Skeletal muscle satellite cell (primary cell): ENCODE results near the gene SGCE.

Experiments
- H3K27me3 ChIP-seq: 2 replicates; pipeline ENCODE4 v1.7.0; 2013; ENCODE audit warnings: low read length; ENCODE audit not compliant: control insufficient read depth, insufficient read depth
- H3K36me3 ChIP-seq: 2 replicates; pipeline ENCODE4 v1.7.0; 2013; ENCODE audit warnings: mild to moderate bottlenecking, control low read depth, low read length; ENCODE audit not compliant: insufficient read depth
- H3K4me1 ChIP-seq: 2 replicates; pipeline ENCODE4 v1.7.0; 2013; ENCODE audit warnings: low read length; ENCODE audit not compliant: control insufficient read depth, insufficient read depth
- H3K4me2 ChIP-seq: 2 replicates; pipeline ENCODE4 v1.7.0; 2013; ENCODE audit warnings: mild to moderate bottlenecking, low read length
- H3K4me3 ChIP-seq: 2 replicates; pipeline ENCODE4 v1.7.0; 2013; ENCODE audit warnings: low read length
- H3K9ac ChIP-seq: 2 replicates; pipeline ENCODE4 v1.7.0; 2013; ENCODE audit warnings: mild to moderate bottlenecking, low read depth, low read length, moderate library complexity
- H3K9me3 ChIP-seq: replicated peaks from 2 replicates; pipeline ENCODE4 v1.7.0; 2013; ENCODE audit warnings: mild to moderate bottlenecking, control low read depth, low read length

The SGCE gene

DNA sequence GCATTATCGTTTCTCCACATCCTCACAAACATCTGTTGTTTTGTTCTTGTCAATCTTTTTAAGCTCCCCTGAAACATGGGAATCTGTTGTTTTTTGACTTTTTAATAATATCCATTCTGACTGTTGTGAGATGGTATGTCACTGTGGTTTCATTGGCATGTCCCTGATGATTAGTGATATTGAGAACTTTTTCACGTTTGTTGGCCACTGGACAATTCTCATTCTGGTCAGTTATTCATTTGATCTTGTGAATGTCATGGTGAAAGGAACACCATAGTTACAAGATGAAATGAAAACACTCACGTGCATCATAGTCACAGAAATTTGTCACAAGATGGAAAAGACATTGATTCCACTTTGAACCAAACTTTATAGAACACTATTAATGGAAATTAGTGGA lies 20.5 kb upstream of the SGCE start:
- no peaks in the 10 kb centered on the region for H3K9me3 ChIP-seq

DNA sequence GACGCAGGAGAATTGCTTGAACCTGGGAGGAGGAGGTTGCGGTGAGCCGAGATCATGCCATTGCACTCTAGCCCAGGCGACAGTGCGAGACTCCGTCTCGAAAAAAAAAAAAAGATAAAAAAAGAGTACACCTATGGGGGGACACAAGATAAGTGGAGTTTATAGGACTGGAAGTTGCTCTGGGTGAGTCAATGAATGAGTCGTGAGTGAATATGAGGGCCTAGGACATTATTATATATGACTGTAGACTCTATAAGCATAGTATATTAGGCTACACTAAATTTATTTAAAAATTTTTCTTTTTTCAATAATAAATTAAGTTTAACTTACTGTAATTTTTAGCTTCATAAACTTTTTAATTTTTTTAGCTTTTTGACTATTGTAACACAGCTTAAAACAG lies 19.4 kb upstream of the SGCE start:
- Histone ChIP-seq H3K4me1 (peaks cover 19% of the 10 kb centered on the region), H3K4me2 (no peak overlapping the region), H3K36me3 (no peaks in the 10 kb centered on the region), H3K9me3 (no peaks in the 10 kb centered on the region), H3K27me3 (no peaks in the 10 kb centered on the region), H3K9ac (no peak overlapping the region), H3K4me3 (no peak overlapping the region)

More for the DNA sequence above, 20.5 kb upstream of the SGCE start:
- Histone ChIP-seq H3K4me3 (no peak overlapping the region), H3K27me3 (no peaks in the 10 kb centered on the region), H3K4me1 (peaks cover 19% of the 10 kb centered on the region), H3K9ac (no peak overlapping the region), H3K36me3 (no peaks in the 10 kb centered on the region), H3K4me2 (no peak overlapping the region)

DNA sequence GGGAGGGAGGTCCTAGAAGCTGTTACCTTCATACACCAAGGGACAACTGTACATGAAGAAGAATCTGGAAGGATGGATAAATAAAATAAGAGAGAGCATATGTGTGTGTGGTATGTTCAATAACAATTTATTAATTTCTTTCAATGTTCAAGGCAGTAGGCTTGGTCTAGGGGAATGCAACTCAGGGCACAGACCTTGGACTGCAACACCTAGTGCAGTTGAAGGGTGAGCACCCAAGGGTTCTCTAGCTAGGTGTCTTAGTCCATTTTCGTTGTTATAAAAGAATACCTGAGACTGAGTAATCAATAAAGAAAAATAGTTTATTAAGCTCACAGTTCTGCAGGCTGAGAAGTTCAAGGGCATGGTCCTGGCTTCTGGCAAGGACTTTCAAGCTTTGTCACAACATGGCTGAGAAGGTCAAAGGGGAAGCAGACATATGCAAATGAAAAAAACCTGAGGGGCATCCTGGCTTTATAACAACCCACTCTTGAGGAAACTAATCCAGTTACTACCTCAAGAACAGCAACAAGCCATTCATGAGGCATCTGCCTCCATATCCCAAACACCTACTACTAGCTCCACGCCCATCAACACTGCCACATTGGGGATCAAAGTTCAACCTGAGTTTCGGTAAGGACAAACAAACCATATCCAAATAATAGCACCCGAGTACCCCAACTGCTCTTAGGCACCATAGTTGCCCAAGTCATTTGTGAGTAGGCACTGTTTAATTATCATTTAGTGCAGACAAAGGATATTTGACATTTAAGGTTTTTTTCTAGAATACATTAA lies 15.7 kb upstream of the SGCE start:
- H3K4me1 ChIP-seq = peaks cover 8% of the 10 kb centered on the region
- H3K4me3 ChIP-seq = no peak overlapping the region
- no peaks in the 10 kb centered on the region for H3K36me3 ChIP-seq
- no peak overlapping the region for H3K4me2 ChIP-seq
- no peak overlapping the region for H3K9ac ChIP-seq
- H3K9me3 ChIP-seq = no peaks in the 10 kb centered on the region
- no peaks in the 10 kb centered on the region for H3K27me3 ChIP-seq

DNA sequence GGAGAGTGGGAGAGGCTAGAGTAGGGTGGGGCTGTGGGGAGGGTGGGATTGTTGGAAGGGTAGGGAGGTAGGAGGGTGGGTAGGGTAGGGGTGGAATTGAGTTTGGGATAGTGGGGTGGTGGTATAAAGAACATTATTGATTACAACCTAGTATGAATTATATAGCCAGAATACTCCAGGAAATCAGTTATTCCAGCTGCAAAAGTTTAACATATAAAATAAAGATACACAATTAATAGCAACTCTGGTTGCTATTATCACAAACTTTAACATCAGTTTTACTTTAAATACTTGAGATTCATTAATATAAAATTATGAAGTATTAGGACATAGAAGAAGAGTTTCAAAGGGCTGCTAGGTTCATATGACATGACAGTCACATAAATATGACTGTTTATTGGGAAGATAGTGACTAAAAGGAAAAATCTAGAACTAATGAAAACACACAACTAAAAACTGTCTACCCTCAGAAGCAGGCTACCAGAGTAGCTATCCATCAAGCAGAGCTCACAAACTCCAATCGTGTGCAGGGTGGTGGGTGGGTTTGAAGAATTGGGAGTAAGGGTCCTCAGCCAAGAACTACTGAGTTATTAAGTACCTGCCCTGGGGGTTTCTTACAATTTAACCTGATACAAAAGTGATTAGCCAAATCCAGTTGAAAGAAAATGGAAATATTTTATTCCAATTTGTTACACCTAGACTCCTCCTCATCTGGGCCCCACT lies 14.0 kb upstream of the SGCE start:
- no peak overlapping the region for H3K4me2 ChIP-seq
- H3K27me3 ChIP-seq = no peaks in the 10 kb centered on the region
- no peaks in the 10 kb centered on the region for H3K4me1 ChIP-seq
- H3K9me3 ChIP-seq = no peaks in the 10 kb centered on the region
- H3K9ac ChIP-seq = no peak overlapping the region
- H3K36me3 ChIP-seq = no peaks in the 10 kb centered on the region
- H3K4me3 ChIP-seq = no peak overlapping the region

DNA sequence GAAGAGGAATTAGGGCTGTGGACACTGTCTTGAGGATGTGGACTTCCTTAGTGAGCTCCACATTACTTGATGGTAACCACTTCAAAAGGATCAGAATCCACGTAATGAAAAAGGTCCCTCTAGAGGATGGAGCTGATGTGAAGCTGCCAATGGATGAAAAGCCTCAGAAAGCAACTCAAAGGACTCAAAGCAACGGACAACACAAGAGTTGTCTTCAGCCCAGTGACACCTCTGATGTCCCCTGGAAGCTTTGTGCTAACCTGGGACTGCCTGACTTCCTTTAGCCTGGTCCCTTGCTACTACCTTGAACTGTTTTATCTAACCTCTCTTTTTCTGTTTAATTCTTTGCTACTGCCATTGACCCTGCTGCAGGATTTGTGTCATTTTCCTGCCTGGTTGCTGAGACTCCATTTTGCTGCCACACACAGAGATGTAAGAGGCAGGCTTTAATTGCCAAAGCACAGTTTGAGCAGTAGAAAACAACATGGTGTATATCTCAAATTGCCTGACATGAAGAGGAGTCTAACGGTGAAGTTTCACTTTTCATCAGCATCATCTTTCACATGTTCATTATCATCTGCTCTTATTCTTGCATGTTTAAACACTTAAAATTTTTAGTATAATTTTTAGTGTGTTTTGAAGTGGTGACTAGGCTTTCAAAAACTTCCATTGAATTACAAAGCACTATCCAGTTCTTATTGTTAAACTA lies 11.1 kb upstream of the SGCE start:
- H3K4me2 ChIP-seq = no peak overlapping the region
- no peaks in the 10 kb centered on the region for H3K9me3 ChIP-seq
- H3K9ac ChIP-seq = no peak overlapping the region
- H3K36me3 ChIP-seq = no peaks in the 10 kb centered on the region
- H3K4me3 ChIP-seq = no peak overlapping the region
- no peaks in the 10 kb centered on the region for H3K4me1 ChIP-seq
- no peaks in the 10 kb centered on the region for H3K27me3 ChIP-seq

DNA sequence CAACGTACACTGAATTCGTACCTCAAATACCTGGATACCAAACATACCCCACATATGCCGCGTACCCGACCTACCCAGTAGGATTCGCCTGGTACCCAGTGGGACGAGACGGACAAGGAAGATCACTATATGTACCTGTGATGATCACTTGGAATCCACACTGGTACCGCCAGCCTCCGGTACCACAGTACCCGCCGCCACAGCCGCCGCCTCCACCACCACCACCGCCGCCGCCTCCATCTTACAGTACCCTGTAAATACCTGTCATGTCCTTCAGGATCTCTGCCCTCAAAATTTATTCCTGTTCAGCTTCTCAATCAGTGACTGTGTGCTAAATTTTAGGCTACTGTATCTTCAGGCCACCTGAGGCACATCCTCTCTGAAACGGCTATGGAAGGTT lies 9.5 kb upstream of the SGCE start:
- no peaks in the 10 kb centered on the region for H3K4me1 ChIP-seq
- H3K4me2 ChIP-seq = no peak overlapping the region
- H3K4me3 ChIP-seq = no peak overlapping the region
- H3K27me3 ChIP-seq = no peaks in the 10 kb centered on the region
- H3K9ac ChIP-seq = no peak overlapping the region
- no peaks in the 10 kb centered on the region for H3K9me3 ChIP-seq
- no peaks in the 10 kb centered on the region for H3K36me3 ChIP-seq

DNA sequence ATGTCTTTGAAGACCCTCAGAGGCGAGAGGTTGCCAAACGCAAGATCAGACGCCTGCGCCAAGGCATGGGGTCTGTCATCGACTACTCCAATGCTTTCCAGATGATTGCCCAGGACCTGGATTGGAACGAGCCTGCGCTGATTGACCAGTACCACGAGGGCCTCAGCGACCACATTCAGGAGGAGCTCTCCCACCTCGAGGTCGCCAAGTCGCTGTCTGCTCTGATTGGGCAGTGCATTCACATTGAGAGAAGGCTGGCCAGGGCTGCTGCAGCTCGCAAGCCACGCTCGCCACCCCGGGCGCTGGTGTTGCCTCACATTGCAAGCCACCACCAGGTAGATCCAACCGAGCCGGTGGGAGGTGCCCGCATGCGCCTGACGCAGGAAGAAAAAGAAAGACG lies 8.1 kb upstream of the SGCE start:
- H3K9me3 ChIP-seq = no peaks in the 10 kb centered on the region
- no peaks in the 10 kb centered on the region for H3K27me3 ChIP-seq
- no peak overlapping the region for H3K9ac ChIP-seq
- no peak overlapping the region for H3K4me2 ChIP-seq
- no peaks in the 10 kb centered on the region for H3K4me1 ChIP-seq
- H3K4me3 ChIP-seq = no peak overlapping the region
- no peaks in the 10 kb centered on the region for H3K36me3 ChIP-seq

DNA sequence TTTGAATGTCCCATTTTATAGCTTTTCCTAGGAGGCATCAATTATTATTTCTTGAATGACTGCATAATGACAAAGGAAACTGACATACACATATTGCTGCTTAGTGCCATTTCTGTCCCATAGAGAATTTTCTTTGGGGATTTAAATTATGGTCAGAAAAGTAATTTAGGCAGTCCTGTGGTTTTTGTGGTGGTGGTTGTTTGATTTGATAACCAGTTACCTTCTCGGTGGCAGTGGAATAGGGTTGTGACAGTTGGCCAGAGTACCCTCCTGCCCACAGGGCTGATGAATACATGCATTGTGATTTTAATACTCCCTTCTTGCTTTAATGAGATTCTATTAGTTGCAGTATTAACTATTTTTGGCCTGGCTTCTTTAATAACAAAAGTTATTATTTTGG lies 6.6 kb upstream of the SGCE start:
- Histone ChIP-seq H3K4me1 (no peaks in the 10 kb centered on the region), H3K27me3 (no peaks in the 10 kb centered on the region), H3K9me3 (no peaks in the 10 kb centered on the region), H3K4me3 (no peak overlapping the region), H3K9ac (no peak overlapping the region), H3K36me3 (no peaks in the 10 kb centered on the region), H3K4me2 (no peak overlapping the region)

DNA sequence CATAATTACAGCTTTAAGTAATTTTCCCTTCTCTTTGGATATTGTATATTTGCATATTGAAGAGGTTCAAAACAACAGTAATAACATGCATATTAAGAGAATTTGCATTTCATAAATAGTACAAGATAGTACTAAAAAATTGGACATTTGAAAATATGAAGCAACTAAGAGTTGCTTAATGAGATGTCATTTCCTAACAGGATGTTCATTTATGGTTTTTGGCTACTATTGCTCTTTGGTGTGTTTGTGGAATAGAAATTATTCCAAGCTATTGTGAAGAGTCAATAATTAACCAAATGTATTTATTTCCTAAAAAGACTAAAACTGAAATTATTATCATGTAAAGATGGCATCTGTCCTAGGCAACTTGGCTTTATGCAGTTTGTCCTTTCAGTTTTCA lies 4.1 kb upstream of the SGCE start:
- Histone ChIP-seq H3K4me1 (no peaks in the 10 kb centered on the region), H3K36me3 (no peaks in the 10 kb centered on the region), H3K4me2 (no peak overlapping the region), H3K4me3 (no peak overlapping the region), H3K9me3 (no peaks in the 10 kb centered on the region), H3K27me3 (no peaks in the 10 kb centered on the region), H3K9ac (no peak overlapping the region)

DNA sequence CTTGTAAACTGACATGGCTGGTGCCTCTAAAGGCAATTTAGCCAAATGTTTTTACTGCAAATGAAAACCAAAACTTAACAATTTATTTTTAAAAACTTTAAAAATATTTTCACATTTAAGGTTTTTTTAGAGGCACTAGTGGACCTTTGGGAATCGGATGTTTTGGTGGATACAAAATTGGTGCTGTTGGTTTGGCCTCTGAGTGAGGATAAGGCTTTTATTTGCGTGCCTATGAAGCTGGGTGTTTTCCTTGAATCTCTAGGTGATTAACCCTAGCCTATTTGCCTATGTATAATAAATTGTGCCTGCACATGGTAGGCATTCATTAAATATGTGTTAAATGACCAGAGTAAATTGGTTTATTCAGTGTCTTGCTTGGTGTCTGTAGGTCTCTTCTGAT lies 2.9 kb upstream of the SGCE start:
- Histone ChIP-seq H3K36me3 (no peaks in the 10 kb centered on the region), H3K4me1 (no peaks in the 10 kb centered on the region), H3K4me2 (peak overlapping the region; percentile 91), H3K9ac (no peak overlapping the region), H3K4me3 (no peak overlapping the region), H3K27me3 (no peaks in the 10 kb centered on the region), H3K9me3 (no peaks in the 10 kb centered on the region)

DNA sequence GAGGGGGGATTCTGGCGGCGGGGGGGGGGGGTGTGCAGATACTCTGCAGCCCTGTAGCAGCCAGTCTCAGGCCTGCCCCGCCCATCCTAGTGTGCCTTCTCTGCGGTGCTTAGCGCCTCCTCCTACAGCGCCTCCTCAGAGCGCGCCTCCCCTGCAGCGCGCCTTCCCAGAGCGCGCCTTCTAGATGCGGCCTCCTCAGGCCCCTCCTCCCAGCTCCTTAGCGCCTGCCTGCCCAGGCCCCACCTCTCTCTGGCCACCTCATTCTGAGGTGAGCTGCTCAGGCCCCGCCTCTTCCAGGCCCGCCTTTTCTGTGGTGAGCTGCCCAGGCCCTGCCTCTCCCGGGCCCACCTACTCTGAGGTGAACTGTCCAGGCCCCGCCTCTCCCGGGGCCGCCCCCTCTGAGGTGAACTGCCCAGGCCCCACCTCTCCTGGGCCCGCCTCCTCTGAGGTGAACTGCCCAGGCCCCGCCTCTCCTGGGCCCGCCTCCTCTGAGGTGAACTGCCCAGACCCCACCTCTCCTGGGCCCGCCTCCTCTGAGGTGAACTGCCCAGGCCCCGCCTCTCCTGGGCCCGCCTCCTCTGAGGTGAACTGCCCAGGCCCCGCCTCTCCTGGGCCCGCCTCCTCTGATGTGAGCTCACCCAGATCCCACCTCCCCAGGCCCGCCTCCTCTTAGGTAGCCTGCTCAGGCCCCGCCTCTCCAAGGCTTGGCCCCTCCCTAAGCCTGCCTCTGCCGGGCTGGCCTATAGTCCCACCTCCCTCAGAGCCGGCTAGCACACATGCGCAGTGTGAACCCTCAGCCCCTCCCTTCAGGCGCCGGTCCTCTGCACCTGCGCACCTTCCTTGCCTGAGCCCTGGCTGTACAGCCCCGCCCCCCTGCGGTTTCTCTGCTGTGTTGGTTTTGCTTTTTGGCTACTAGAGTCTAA lies 2.1 kb upstream of the SGCE start:
- peak overlapping the region; percentile 70 for H3K4me3 ChIP-seq
- H3K9ac ChIP-seq = peak overlapping the region; percentile 2
- H3K9me3 ChIP-seq = no peaks in the 10 kb centered on the region
- no peaks in the 10 kb centered on the region for H3K27me3 ChIP-seq
- no peaks in the 10 kb centered on the region for H3K36me3 ChIP-seq
- H3K4me1 ChIP-seq = no peaks in the 10 kb centered on the region
- H3K4me2 ChIP-seq = peak overlapping the region; percentile 91
